ENCODE results near the gene ATG7.
"Not testable (repeated sequence)": the region's sequence is repeated elsewhere in the genome, so short reads cannot be mapped to it uniquely, and the experiment has no call there.

Gene ATG7

DNA sequence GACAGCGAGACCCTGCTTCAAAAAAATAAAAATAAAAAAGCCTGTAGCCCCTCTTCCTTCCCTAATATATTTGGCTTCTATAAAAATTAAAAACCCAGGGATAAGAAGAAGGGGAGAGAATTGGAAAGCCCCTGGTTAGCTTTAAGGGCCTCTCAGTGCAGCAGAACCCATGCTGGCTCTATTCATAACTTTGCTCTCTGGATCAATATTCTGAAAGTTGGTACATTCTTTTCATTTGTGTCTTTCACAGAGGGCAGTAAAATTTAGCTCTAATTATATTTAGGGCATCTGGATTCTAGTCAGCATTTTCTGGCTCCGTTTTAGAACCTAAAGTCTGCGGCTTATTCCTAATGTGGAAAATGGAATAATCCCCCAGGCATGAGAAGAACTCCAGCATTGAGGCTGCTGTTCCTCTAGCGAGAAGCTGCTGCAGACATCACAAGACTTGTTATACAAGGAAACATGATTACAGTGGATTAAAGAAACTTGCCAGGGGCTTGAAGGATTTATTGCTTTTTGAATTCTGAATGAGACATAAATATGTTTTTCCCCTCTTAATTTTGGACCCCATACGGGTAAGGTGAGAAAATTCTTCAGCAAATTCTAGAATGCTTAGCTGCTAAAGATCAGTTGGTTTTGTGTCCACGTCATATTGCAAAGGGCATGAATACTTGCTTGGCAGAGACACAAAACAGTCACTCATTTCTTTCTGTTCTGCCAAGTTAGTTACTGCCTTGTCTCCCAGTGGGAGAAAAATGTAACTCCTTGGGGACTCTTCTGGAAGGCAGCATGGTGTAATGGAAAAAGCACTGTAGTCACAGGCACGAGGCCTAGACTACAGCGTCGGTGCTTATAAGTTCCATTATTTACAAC is 193.8 kb downstream of the ATG7 start:
- DNase-seq (ENCODE audit: low spot score) = peak; percentile 85

DNA sequence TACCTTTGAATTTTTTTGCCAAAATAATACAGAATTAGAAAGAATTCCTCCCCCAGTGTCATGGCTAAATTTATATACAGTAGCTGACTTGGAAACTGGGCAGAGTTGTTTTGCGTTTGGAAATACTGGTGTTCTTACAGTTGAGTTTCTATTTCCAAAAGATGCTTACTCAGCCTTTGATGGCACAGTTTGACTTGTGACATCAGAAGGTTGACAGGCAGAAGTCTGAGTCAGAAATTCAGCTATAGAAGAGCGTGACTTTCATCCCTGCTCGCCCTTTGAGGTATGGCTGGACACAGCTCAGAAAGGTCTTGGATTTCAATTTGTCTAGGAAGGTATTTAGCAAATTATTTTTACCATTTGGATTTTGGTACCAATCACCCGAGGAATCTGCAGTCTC is 195.7 kb downstream of the ATG7 start:
- no peak for DNase-seq (ENCODE audit: low spot score)

DNA sequence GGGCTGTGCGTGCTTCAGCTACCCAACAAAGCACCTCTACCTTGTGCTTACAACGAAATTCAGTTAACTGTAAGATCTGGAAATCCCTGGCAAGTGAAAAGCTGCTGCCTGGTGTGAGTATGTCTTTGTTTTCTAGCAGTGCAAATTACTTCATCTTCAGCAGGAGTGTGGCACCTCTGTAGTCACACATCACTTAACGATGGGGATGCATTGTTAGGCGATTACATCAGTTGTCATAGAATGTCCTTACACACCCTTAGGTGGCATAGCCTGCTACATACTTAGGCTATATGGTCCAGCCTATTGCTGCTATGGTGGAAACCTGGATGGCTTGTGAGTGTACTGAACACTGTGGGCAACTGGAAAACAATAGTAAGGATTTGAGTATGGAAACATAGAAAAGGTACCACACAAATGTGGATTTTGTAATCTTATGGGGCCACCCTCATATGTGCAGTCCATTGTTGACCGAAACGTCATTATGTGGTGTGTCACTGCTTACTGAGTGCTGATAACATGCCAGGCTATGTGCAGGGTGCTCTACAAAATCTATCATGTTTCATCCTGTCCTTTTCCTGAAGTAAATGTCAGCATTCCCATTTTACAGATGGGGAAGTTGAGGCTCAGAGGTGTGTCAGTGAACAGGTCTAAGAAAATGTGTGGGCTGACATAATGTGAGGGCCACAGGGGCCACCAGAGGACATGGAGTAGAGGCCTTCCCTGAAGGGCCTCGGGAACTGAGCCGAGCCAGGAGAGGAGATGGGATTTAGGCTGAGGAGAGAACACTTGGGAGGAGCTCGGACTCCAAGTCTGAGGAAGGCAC is 198.0 kb downstream of the ATG7 start:
- DNase-seq (ENCODE audit: low spot score) = no peak

DNA sequence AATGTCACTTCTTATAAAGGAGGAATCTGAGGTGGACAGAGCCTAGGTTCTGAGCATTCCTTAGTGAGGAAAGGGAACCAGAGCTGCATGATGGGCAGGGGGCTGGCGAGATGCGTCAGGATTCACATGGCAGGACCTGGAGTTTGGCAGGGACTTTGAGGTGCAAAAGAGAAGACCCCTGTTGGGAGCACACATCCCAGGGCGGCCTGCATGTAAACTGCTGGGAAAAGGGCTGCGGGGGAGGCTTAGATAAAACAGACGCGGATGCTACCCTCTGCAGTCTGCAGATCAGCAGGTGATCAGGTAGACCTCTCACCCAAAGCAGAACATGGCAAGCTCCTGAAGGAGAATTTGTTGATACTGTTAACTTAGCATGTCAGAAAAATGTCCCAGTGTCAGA is 203.1 kb downstream of the ATG7 start:
- no peak for DNase-seq (ENCODE audit: low spot score)

DNA sequence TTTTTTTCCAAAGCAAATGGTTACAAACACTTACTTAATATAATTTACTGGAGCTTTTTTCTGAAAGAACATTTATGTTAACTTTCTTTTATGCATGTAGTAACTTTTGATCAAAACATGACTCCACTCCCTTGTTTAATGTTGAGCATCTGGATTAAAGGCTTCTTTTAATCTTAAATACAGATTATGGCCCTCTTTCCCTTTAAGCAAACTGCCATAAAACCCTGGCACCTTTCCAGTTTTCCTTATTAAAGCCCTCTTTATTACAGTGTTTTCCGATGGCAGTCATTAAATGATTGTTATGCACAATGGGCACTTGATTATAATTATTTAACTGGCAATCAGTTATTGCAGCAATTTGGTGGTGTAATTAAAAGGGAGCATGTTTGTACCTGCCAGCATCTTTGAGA is 204.5 kb downstream of the ATG7 start:
- no peak for DNase-seq (ENCODE audit: low spot score)

DNA sequence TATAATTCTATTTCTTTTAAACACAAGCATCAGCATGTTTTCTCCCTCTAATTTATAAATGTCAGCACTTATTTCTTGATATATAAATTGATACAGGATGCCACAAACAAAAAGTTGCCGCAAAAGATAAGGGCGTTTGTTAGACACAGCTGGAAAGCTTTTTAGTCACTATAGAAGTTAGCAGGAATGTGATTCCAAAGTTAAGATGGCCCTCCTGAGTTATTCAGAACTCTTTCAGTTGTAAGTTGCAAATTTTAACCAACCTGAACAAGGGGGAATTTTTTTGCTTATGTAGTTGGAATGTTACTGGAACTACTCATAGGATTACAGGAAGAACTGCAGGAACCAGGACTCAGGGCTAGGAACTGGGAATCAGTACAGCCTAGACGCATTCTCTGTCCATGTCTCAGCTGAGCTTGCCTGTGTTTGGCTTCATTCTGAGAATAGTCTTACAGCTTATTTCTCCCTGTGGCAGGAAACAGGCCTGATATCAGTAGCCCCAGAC is 205.3 kb downstream of the ATG7 start:
- DNase-seq (ENCODE audit: low spot score) = peak; percentile 75

DNA sequence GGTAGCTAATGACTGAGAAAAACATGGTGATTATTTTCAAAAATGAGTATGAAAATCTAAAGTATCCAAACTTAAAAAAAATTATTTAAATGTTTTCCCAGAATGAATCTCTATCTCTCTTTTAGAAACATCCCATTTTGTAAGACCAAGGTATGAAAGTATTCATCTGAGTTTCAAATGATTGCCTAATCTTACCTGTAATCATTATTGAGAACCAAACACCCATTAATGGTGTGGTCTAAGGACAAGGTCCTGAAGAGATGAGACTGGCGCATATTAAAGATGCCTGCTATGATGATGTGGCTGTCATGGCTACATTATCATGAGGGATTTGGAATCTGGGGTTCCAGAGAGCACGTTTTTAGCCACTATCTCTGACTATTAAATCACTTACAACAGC is 206.0 kb downstream of the ATG7 start:
- DNase-seq (ENCODE audit: low spot score) = no peak

DNA sequence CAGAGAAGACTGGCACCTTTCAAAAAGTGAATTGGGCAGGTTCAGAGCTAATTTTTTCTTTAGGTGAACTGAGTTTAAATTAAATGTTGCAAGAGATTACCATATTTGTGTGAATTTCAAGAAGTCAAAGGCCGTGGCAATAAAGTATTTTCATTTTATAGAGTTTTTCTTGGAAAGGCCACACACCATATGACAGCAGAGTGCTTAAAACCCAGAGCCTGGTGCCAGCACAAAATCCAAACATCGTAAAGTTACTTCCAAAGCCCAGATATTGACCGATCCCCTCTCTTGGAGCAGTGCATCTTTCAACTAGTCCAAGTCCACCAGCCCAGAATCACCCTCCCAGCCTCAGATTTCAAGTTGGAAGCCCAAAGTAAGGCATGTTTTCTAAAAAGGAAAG is 207.0 kb downstream of the ATG7 start:
- no peak for DNase-seq (ENCODE audit: low spot score)

DNA sequence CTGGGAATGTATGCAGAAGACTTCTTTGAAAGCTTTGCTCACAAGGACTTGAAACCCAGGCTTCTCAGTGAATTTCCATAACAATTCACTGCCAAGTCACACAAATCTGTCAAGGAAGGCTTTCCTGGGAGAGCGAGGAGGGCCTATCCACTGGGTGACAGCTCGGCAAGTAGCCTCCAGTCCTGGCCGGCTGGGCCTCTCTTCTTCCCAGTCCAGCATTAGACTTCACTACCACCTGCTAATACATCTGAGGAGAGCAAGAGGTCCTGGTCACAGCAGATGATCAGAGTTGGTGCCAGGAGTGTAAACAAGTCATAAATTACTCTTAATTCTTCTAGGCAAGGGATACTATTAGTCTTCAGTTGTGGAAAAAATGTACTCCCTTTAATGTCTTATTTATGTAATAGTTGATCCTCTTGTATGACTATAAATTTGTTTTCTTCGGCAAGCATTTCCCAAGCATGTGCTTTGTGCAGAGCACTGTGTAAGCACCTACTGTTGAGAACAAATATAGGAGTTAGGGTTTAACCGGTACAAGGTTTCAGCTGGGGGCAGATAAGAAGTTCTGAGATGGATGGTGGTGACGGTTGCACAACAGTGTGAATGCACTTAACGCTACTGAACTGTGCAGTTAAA is 208.6 kb downstream of the ATG7 start:
- DNase-seq (ENCODE audit: low spot score) = no peak

DNA sequence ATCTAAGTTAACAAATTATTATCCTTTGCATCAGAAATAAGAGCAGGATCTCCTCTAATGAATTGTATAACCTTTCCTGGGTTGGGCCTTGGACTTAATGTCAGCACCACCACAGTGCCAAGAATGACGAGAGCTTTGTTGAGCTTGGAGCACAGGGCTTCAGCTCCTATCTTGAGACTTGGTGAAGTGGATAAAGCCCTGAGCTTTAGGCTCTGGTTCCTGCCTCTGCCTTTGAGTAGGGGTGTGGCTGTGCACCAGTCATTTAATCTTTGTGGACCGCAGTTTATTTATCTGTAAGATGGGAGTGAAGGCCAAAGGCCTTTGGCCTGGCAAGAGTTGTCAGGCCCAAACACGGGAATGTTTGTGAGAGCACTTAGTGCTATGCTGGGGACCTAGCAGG is 209.4 kb downstream of the ATG7 start:
- DNase-seq (ENCODE audit: low spot score) = no peak

DNA sequence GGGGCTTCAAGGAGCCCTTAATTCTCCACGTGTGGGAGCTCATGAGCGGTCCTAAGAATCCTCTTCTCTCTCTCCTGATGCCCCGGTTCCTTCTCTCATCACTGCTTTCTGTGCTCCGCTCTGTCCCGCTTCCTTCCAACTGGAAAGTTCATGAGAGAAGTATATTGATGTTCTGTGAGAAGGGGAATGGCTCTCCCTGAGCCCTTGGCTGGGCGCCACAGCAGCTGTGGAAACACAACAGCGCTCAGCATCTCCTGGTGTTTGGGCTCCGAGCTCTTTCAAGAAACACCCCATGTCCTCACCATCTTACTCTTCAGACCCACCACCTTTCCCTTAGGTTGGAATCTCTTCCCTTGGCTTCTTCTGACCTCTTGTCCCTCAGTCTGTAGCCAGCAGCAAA is 209.8 kb downstream of the ATG7 start:
- DNase-seq (ENCODE audit: low spot score) = no peak

DNA sequence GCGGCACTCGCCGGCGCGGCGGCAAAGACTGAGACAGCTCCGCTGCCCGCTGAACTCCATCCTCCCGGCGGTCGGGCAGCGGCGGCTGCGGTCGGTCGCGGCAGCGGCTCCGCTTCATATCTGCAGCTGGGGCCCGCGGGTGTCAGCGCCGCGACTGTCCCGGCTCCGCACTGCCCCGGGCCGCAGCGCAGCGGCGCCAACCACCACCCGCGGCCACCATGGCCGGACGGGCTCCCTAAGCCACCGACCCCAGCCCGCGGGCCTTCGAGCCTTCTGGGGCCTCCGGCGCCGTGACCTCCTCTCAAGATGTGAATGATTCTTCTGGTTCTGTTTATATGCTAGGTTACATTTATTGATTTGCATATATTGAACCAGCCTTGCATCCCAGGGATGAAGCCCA is 216.2 kb downstream of the ATG7 start:
- not testable (repeated sequence) for DNase-seq (ENCODE audit: low spot score)

DNA sequence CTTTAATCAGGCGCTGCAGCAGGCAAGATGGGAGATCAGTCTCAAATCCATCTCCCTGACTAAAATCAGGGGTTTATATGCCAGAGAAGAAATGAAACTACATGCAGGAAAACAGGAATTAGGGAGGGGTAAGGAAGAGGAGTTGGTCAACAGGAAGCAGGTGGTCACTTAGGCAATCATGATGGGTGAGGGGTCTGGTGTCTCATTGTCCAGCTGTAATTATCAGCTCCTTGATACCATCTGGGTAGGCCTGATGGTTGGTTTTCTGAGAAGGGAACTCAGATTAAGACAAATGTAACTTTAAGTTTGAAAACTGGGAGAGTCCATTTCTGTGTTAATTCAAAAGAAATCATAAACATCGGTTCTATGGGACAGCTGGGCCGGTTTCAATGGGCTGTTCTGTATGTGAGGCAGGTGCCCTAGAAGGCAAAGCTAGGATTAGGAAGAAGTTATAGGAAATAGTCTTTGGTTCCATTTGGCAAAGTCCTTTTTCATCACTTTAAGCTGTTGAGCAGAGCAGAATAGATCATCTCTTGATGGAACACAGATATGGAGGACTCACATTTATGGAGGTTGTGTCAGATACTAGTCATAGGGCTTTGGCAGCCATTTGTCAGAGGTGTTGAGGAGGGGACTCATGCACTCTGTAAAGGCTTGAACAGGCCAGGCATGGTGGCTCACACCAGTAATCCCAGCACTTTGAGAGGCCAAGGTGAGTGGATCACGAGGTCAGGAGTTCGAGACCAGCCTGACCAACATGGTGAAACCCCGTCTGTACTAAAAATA is 222.1 kb downstream of the ATG7 start:
- no peak for DNase-seq (ENCODE audit: low spot score)

DNA sequence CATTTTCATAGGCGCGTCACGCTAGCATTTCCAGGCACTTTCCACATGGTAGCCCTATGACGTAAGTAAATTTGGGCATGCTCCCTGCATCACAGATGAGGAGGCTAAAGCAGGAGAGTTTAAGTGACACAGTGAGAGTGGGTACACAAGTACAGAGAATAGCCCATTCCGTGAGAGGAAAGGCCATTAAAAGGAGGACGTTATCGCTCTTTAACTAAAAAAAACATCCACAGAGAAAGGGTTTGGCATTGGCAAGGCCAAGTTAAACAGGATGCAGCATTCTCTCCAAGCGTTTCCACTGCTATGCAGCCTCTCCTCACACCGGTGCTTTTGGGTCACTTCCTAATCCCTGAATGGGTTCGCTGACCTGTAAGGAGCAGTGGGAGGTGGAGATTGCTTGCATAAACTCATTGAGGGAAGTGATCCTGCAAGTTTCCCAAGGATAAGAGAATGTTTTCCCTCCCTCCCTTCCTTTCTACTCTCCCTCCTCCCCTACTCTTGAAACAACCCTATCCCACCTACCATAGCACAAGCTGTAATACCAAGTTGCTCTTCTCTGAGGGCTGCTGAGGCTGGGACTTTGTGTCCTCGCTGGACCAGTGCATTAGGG is 223.9 kb downstream of the ATG7 start:
- DNase-seq (ENCODE audit: low spot score) = no peak

DNA sequence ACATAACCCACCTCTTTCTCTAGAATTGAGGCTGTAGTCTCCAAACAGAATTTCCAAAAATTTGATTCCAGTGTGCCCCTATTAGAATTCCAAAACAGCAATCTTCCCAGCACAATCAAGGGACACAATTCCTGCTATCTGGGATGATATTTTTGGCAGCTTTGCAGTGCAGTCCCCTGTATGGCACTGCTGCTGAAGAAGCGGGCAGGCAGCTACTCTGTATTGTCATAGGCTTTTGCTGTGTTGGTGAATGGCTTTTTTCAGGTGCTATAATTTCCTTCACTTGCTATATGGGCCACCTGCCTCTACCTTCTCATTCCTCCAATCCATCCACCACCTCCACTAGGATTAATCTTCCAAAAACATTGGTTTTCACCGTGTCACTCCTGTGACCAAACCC is 226.0 kb downstream of the ATG7 start:
- DNase-seq (ENCODE audit: low spot score) = no peak

DNA sequence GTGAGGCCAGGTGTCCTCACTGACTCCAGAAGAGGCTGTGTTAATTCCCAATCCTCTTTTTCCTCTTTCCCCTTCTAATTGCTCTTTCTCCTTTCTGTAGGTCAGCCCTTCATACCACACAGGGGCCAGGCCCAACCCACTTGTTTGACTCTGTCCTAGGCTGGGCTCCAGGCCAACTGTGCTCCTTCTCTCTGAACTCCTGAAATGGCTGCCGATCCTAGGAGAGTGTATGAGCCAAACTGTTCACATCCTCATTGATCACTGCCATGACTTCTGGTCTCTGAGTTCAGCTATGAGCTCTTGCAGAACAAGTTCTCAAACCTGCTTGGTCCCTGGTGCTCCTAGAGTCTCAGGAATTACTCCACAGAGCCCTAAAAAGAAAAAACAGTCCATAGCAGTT is 226.4 kb downstream of the ATG7 start:
- DNase-seq (ENCODE audit: low spot score) = peak; percentile 52

DNA sequence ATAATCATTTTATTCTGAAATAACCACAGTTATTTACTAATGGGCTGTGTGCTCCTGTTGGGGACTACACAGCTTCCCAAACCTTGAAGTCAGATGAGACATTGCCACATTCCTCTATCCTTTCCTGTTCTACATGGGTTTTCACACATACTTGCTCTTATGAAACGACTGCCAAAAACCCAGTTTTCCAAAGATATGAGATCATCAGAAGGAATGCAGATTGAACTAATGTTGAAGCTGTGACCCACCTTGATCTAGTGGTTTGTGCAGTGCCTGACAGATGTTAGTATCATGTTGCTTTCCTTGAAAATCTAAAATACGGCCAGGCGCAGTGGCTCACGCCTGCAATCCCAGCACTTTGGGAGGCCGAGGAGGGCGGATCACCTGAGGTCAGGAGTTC is 226.9 kb downstream of the ATG7 start:
- peak; percentile 85 for DNase-seq (ENCODE audit: low spot score)

DNA sequence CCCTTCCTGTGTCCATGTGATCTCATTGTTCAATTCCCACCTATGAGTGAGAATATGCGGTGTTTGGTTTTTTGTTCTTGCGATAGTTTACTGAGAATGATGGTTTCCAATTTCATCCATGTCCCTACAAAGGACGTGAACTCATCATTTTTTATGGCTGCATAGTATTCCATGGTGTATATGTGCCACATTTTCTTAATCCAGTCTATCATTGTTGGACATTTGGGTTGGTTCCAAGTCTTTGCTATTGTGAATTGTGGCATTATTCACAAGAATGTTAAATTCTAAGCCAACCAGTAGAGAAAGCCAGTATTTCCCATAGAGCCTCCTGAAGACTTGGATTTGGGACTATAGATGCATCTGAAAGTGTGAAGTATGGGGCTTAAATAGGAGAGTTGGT is 230.2 kb downstream of the ATG7 start:
- not testable (repeated sequence) for DNase-seq (ENCODE audit: low spot score)

DNA sequence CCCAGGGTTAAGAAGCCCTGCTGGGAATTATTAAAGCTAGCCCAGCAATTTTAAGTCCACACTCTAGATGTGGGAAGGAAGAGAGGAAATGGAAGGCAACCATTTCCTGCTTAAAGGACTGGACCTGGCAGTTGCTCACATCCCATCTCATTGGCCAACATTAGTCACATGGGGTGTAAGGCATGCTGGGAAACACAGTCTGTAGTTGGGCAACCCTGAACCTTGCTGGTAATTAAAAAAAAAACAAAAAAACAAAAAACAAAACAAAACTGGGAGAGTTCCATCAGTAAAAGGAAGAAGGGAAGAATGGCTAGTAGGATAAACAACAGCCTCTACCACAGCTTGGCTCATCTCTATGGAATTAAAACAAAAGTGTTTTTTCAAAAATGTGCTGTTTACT is 235.5 kb downstream of the ATG7 start:
- no peak for DNase-seq (ENCODE audit: low spot score)

DNA sequence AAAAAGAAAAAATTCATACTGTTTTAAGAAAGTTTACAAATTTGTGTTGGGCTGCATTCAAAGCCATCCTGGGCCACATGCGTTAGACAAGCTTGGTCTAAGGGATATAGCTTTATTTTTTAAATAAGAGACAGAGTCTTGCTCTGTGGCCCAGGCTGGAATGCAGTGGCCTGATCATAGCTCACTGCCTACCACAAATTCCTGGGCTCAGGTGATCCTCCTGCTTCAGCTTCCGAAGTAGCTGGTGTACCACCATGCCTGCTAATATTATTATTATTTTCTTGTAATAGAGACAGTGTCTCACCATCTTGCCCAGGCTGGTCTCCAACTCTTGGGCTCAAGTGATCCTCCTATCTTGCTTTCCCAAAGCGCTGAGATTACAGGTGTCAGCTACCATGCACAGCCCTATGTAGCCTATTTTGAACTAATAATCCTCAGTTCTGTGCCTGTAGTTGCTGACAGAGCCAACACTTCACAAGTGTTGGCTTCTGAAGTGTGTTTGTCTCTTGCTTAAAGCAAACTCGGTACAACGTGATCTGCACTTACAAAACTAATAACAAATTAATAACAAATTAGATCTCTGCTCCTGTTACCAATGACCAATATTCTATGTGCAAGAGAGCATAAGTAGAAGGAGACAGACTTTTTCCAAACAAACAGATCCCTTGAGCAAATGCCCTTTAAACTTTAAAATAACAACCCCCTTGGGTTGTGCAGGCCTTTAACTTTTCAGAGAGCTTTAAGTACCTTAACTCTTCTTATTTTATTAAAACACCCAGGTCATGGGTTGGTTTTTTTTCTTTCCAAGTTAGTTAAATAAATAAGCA is 236.4 kb downstream of the ATG7 start:
- no peak for DNase-seq (ENCODE audit: low spot score)

Data from GM03348 (cell line).